OCI-LY3 (cell line): ENCODE measurements around the gene ZNF775.

Source experiments
- H2AFZ ChIP-seq: fragments of 200-600, 300-600 bp; shearing (Covaris generic); 2 replicates; pipeline ENCODE4 v1.6.0; 2014; ENCODE audit warnings: antibody characterized with exemption, low read depth, low read length
- H3K27ac ChIP-seq: fragments of 200-600, 300-600 bp; sonication (generic); 2 replicates; pipeline ENCODE4 v1.5.1; 2014; ENCODE audit warnings: mild to moderate bottlenecking, low read length, moderate library complexity, mixed read lengths
- H3K27me3 ChIP-seq: fragments of 200-600, 300-600 bp; sonication (generic); 2 replicates; pipeline ENCODE4 v1.6.1; 2014; ENCODE audit warnings: low read depth, low read length, mixed read lengths
- H3K36me3 ChIP-seq: fragments of 200-600, 300-600 bp; sonication (generic); replicated peaks from 2 replicates; pipeline ENCODE3; 2014; ENCODE audit warnings: low read depth, low read length, mixed read lengths
- H3K4me1 ChIP-seq: fragments of 300-600, 200-600 bp; sonication (generic); 2 replicates; pipeline ENCODE4 v1.6.1; 2014; ENCODE audit warnings: low read length, mixed read lengths
- H3K4me2 ChIP-seq: fragments of 200-600, 300-600 bp; sonication (generic); 2 replicates; pipeline ENCODE4 v1.6.1; 2014; ENCODE audit warnings: low read length, mixed read lengths
- H3K4me3 ChIP-seq: fragments of 300-600, 200-600 bp; sonication (generic); 2 replicates; pipeline ENCODE4 v1.5.1; 2014; ENCODE audit warnings: antibody characterized with exemption, mild to moderate bottlenecking, low read length, moderate library complexity
- H3K79me2 ChIP-seq: fragments of 300-600, 200-600 bp; shearing (Covaris generic); 2 replicates; pipeline ENCODE4 v1.6.1; 2014; ENCODE audit warnings: mild to moderate bottlenecking, low read length, mixed read lengths
- H3K9ac ChIP-seq: fragments of 300-600, 200-600 bp; shearing (Covaris generic); 2 replicates; pipeline ENCODE4 v1.6.0; 2014; ENCODE audit warnings: mild to moderate bottlenecking, low read length, moderate library complexity
- H3K9me3 ChIP-seq: fragments of 200-600, 300-600 bp; shearing (Covaris generic); 2 replicates; pipeline ENCODE4 v1.6.1; 2014; ENCODE audit warnings: low read length, mixed read lengths; ENCODE audit not compliant: insufficient read depth
- H4K20me1 ChIP-seq: fragments of 200-600, 300-600 bp; sonication (generic); 2 replicates; pipeline ENCODE4 v1.6.1; 2016; ENCODE audit warnings: low read length, mixed read lengths; ENCODE audit not compliant: insufficient read depth
- EZH2phosphoT487 ChIP-seq: fragments of 200-600 bp; shearing (Covaris generic); IDR thresholded peaks from 2 replicates; pipeline ENCODE4 v1.6.1; 2018; ENCODE audit warnings: antibody characterized with exemption, mixed run types, low read depth
- TF ChIP-seq, protein P1 (sequence below): fragments of 200-600, 300-600 bp; sonication (generic); IDR thresholded peaks from 2 replicates; pipeline ENCODE4 v1.5.1; 2014; ENCODE audit warnings: antibody characterized with exemption, low read length, low read depth

Gene ZNF775

DNA sequence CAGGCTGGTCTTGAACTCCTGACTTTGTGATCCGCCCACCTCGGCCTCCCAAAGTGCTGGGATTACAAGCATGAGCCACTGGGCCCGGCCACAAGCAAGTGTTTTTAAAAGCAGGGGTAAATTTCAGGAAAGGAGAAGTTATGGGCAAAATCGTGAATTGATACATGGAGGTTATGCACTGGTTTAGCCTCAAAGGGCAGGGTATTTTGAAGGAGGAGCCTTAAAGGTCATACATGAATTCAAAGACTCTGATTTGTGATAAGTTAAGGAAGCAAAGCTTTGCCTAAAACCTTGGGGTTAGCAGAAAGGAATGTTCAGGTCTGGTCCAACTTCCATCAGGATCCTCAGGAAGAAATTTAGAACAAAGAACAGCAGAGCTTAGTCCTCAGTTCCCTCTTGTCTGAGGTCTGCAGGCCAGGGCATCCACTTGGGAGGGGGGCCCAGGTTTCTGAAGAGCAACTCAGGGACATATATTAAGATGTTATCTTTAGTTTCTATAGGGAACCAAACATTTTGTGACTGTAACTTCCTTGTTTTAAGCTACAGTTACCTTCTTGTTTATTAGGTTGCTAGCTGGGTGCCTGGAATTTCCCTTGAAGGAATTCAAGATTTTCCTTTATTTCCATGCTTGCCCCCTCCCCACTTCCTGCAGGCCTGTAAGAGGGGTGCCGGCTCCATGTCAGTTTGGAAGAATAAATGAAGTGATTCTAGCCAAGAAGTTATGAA, 13.3 kb upstream of the ZNF775 start:
- Histone ChIP-seq H3K36me3 (peaks cover 17% of the 10 kb centered on the region), H2AFZ (no peak overlapping the region), H3K27me3 (no peaks in the 10 kb centered on the region), H3K27ac (peak overlapping the region; percentile 93), H3K79me2 (peaks cover 29% of the 10 kb centered on the region), H3K9ac (peak overlapping the region; percentile 49), H3K4me1 (peaks cover 67% of the 10 kb centered on the region), H4K20me1 (peaks cover 13% of the 10 kb centered on the region), H3K9me3 (no peaks in the 10 kb centered on the region), H3K4me3 (0 out of 2 replicates have a peak overlapping the region, but pooled peaks have one; percentile 20), H3K4me2 (peak overlapping the region; percentile 62)
- TF ChIP-seq, protein P1, sequence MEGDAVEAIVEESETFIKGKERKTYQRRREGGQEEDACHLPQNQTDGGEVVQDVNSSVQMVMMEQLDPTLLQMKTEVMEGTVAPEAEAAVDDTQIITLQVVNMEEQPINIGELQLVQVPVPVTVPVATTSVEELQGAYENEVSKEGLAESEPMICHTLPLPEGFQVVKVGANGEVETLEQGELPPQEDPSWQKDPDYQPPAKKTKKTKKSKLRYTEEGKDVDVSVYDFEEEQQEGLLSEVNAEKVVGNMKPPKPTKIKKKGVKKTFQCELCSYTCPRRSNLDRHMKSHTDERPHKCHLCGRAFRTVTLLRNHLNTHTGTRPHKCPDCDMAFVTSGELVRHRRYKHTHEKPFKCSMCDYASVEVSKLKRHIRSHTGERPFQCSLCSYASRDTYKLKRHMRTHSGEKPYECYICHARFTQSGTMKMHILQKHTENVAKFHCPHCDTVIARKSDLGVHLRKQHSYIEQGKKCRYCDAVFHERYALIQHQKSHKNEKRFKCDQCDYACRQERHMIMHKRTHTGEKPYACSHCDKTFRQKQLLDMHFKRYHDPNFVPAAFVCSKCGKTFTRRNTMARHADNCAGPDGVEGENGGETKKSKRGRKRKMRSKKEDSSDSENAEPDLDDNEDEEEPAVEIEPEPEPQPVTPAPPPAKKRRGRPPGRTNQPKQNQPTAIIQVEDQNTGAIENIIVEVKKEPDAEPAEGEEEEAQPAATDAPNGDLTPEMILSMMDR = no peak
- no peak for TF ChIP-seq EZH2phosphoT487

DNA sequence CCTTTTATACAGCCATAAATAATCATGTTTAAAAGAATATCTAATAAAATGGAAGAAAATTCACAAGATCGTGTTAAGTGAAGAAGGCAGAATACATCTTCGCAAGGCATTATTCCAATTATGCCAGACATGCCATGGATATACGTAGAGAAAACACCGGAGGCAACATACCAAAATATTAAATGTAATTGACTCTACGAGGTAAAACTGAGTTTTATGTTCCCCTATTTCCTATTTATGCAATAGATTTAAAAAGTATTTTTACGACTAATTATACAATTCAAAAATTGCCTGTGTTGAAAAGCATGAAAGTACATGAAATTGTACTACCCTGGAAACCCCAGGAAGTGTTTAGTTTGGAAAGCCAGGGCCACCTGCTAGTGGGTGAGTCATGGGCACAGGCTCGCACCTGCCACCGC, 11.4 kb upstream of the ZNF775 start:
- no peak for TF ChIP-seq EZH2phosphoT487
- TF ChIP-seq, protein P1 = no peak
- Histone ChIP-seq H3K36me3 (peaks cover 32% of the 10 kb centered on the region), H2AFZ (no peak overlapping the region), H3K27ac (peak overlapping the region; percentile 93), H3K4me1 (peaks cover 60% of the 10 kb centered on the region), H3K27me3 (no peaks in the 10 kb centered on the region), H3K9ac (peak overlapping the region; percentile 99), H3K4me3 (peak overlapping the region; percentile 92), H4K20me1 (peaks cover 29% of the 10 kb centered on the region), H3K4me2 (peak overlapping the region; percentile 98), H3K79me2 (peaks cover 48% of the 10 kb centered on the region), H3K9me3 (no peaks in the 10 kb centered on the region)

DNA sequence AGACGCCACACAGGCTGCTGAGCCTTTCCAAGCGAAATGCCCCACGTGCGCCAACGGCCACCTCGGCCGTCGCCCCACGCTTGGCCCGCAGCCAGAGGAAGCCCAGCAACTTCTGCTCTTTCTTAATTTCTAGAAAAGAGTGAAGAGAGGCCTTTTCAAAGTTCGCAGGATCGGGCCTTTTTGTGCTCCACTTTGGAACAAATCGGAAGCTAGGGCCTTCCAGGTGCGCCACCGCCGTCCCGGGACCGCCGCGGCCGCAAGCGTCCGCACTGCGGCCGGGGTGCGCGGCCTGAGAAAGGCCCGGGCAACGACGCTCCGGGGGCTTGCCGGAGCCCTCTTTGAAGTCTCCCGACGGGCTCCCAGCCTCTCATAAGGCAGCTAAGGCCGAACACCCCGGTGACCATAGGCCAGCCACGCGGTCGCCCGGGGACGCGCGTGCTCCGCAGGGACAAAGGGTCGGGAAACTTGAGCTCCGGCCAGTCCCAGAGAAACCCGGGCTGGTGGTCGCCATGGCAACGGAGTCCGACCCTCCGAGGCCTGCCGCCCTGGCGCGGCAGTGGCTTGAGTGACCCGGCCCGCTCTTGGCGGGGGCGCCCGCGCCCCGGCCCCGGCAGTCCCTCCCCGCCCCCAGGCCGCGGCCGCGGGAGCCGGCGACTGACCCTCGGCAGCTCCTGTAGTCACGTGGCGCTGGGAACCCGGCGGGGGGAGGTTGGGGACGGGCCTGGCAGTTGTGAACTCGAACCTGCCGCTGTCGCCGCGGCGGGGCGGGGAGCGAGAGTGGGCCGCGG, 10.8 kb upstream of the ZNF775 start, which contains the start of gene REPIN1:
REPIN1 (plus strand) TSS at position 727 of the 788 bp plus-strand sequence. CDS start 890 bp downstream, outside the sequence.
- Histone ChIP-seq H3K4me1 (peaks cover 60% of the 10 kb centered on the region), H3K9ac (peak within 1 kb of the TSS; percentile 99), H3K36me3 (peaks cover 38% of the 10 kb centered on the region), H3K4me2 (peak within 1 kb of the TSS; percentile 98), H4K20me1 (peaks cover 35% of the 10 kb centered on the region), H3K27ac (peak within 1 kb of the TSS; percentile 93), H3K27me3 (no peaks in the 10 kb centered on the region), H3K79me2 (peaks cover 54% of the 10 kb centered on the region), H2AFZ (no peak within 1 kb of the TSS), H3K4me3 (peak within 1 kb of the TSS; percentile 92), H3K9me3 (no peaks in the 10 kb centered on the region)
- TF ChIP-seq EZH2phosphoT487 = no peak
- TF ChIP-seq, protein P1 = no peak
